Stimulated activated CD8-positive, alpha-beta memory T cell treated with anti-CD3 and anti-CD28 coated beads, Interleukin-4, amount 100 ng/mL, for 48 hours (primary cell): ENCODE measurements around the gene ZFP2.
"Not testable (repeated sequence)": the region's sequence is repeated elsewhere in the genome, so short reads cannot be mapped to it uniquely, and the experiment has no call there.

ENCODE experiments used
- DNase-seq: peaks from one replicate; pipeline ENCODE4 v3.0.0-alpha.2; 2020

Gene ZFP2

GRCh38 chr5:178895615-178896571, at the start of gene ZFP2:
Gene ZFP2, plus strand, starts transcription at chr5:178895913. Its CDS starts 35,401 bp downstream, at chr5:178931314.
- peak; percentile 35 for DNase-seq

- no peak for DNase-seq
Measured at GRCh38 chr5:178849316-178849715, 46.4 kb upstream of the ZFP2 start.

GRCh38 chr5:178851951-178852350, 43.8 kb upstream of the ZFP2 start:
- no peak for DNase-seq

- no peak for DNase-seq
Measured at GRCh38 chr5:178854284-178854683, 41.4 kb upstream of the ZFP2 start.

- peak; percentile 84 for DNase-seq
Measured at GRCh38 chr5:178859625-178860521, 35.8 kb upstream of the ZFP2 start, which contains the start of gene ZNF354B. Gene ZNF354B, plus strand, starts transcription at chr5:178859953. Its CDS starts 1,095 bp downstream, at chr5:178861048.

- DNase-seq: not testable (repeated sequence)
Measured at GRCh38 chr5:178860615-178861014, 35.1 kb upstream of the ZFP2 start.

- no peak for DNase-seq
Measured at GRCh38 chr5:178861627-178862026, 34.1 kb upstream of the ZFP2 start.

- DNase-seq: no peak
Measured at GRCh38 chr5:178866946-178867345, 28.8 kb upstream of the ZFP2 start.

GRCh38 chr5:178869577-178869976, 26.1 kb upstream of the ZFP2 start:
- DNase-seq: no peak

- no peak for DNase-seq
Measured at GRCh38 chr5:178870411-178870810, 25.3 kb upstream of the ZFP2 start.

GRCh38 chr5:178872302-178872701, 23.4 kb upstream of the ZFP2 start:
- no peak for DNase-seq

GRCh38 chr5:178883115-178883694, 12.5 kb upstream of the ZFP2 start:
- DNase-seq: not testable (repeated sequence)

GRCh38 chr5:178883815-178884430, 11.8 kb upstream of the ZFP2 start:
- no peak for DNase-seq

GRCh38 chr5:178899289-178899688, 3.6 kb downstream of the ZFP2 start:
- no peak for DNase-seq

GRCh38 chr5:178902849-178903248, 7.1 kb downstream of the ZFP2 start:
- DNase-seq: no peak

GRCh38 chr5:178931846-178932760, 36.4 kb downstream of the ZFP2 start:
- no peak for DNase-seq

- no peak for DNase-seq
Measured at GRCh38 chr5:178940569-178941360, 45.1 kb downstream of the ZFP2 start, which contains the start of gene ZNF454. Gene ZNF454, plus strand, starts transcription at chr5:178941198. Its CDS starts 1,594 bp downstream, at chr5:178942792.

- DNase-seq: no peak
Measured at GRCh38 chr5:178941361-178941760, 45.6 kb downstream of the ZFP2 start.

- no peak for DNase-seq
Measured at GRCh38 chr5:178965465-178966055, 69.8 kb downstream of the ZFP2 start.

- no peak for DNase-seq
Measured at GRCh38 chr5:178981381-178981780, 85.7 kb downstream of the ZFP2 start.
